Measurements from ENCODE around the gene PPM1M. TPM values are rescaled to one million over a fixed set of nuclear protein-coding genes. Genes with fewer than 3 reads are reported as not detected.

The PPM1M gene
- total RNA-seq, 1 donor from 2014 or later: 6.1 TPM

DNA sequence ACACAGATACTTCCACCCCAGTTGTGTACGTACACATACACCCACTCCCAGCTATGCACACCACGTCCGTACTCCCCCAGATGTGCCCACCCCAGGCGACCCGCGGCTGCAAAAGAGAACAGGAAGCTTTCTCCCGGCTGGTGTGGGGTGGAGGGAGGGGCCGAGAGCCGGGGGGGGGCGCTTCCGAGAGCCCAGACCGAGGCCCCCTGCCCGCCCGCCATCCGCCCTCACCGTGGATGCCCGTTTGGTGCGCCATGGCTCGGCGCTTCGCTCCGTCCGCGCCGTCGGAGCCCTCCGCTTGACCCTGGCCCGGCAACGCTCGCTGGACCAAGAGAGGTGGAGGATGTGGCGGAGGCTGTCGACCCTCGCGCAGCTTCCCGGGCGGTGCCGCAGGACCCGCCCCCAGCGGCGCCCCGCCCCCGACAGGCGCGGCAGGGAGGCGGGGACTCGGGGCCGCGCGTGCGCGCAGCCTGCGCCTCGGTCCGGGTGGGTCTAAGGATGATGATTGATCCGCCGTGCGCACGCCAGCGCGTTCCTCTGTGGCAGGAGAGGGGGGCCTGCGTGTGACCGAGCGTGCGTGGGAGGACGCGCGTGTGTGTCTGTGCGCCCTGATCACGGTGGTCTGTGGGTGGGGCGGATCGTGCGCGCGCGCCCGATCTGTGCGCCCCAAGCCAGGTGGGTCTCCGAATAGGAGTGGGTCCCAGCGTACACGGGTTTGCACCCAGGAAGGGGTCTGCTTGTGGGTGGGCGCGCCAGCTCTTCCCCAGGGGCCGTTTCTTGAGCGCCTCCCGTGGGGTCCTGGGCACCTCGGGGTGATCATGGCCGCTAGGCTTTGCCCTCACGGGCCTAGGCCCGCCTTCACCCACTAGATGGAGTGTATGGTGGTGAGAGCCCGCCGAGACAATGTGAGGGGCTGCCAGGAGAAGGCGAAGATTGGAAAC, 6.5 kb upstream of the PPM1M start, which contains the start of gene TWF2:
Gene TWF2 (minus strand): TSS at position 398 of the 941 bp plus-strand sequence. CDS start 142 bp downstream, at position 256.
- Mint-ChIP-seq H3K36me3 (ENCODE audit: insufficient read depth) (no peaks in the 10 kb centered on the region), H3K4me3 (ENCODE audit: low read depth) (peak within 1 kb of the TSS; percentile 95), H3K27ac (peak within 1 kb of the TSS; percentile 89), H3K9me3 (ENCODE audit: low read depth) (no peaks in the 10 kb centered on the region), H3K4me1 (ENCODE audit: low read depth) (peaks cover 17% of the 10 kb centered on the region), H3K27me3 (peaks cover 11% of the 10 kb centered on the region)
- DNase-seq (ENCODE audit: low spot score, unreplicated experiment): peak; percentile 76
- TF ChIP-seq, protein P1, sequence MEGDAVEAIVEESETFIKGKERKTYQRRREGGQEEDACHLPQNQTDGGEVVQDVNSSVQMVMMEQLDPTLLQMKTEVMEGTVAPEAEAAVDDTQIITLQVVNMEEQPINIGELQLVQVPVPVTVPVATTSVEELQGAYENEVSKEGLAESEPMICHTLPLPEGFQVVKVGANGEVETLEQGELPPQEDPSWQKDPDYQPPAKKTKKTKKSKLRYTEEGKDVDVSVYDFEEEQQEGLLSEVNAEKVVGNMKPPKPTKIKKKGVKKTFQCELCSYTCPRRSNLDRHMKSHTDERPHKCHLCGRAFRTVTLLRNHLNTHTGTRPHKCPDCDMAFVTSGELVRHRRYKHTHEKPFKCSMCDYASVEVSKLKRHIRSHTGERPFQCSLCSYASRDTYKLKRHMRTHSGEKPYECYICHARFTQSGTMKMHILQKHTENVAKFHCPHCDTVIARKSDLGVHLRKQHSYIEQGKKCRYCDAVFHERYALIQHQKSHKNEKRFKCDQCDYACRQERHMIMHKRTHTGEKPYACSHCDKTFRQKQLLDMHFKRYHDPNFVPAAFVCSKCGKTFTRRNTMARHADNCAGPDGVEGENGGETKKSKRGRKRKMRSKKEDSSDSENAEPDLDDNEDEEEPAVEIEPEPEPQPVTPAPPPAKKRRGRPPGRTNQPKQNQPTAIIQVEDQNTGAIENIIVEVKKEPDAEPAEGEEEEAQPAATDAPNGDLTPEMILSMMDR (IDR thresholded peaks at IDR 0.05; ENCODE audit: unreplicated experiment): peak; percentile 47

GRCh38 chr3:52240059-52240885, 5.3 kb upstream of the PPM1M start:
- H3K27ac Mint-ChIP-seq: no peak overlapping the region
- H3K9me3 Mint-ChIP-seq (ENCODE audit: low read depth): no peaks in the 10 kb centered on the region
- peak overlapping the region; percentile 95 for H3K4me3 Mint-ChIP-seq (ENCODE audit: low read depth)
- peaks cover 17% of the 10 kb centered on the region for H3K4me1 Mint-ChIP-seq (ENCODE audit: low read depth)
- no peaks in the 10 kb centered on the region for H3K36me3 Mint-ChIP-seq (ENCODE audit: insufficient read depth)
- TF ChIP-seq, protein P1 (IDR thresholded peaks at IDR 0.05; ENCODE audit: unreplicated experiment): no peak
- H3K27me3 Mint-ChIP-seq: peaks cover 22% of the 10 kb centered on the region
- DNase-seq (ENCODE audit: low spot score, unreplicated experiment): no peak

GRCh38 chr3:52240886-52241370, 4.6 kb upstream of the PPM1M start:
- Mint-ChIP-seq H3K4me1 (ENCODE audit: low read depth) (peaks cover 17% of the 10 kb centered on the region), H3K9me3 (ENCODE audit: low read depth) (no peaks in the 10 kb centered on the region), H3K4me3 (ENCODE audit: low read depth) (peak overlapping the region; percentile 95), H3K27ac (no peak overlapping the region), H3K27me3 (peaks cover 23% of the 10 kb centered on the region), H3K36me3 (ENCODE audit: insufficient read depth) (no peaks in the 10 kb centered on the region)
- DNase-seq (ENCODE audit: low spot score, unreplicated experiment): no peak
- TF ChIP-seq, protein P1 (IDR thresholded peaks at IDR 0.05; ENCODE audit: unreplicated experiment): no peak

DNA sequence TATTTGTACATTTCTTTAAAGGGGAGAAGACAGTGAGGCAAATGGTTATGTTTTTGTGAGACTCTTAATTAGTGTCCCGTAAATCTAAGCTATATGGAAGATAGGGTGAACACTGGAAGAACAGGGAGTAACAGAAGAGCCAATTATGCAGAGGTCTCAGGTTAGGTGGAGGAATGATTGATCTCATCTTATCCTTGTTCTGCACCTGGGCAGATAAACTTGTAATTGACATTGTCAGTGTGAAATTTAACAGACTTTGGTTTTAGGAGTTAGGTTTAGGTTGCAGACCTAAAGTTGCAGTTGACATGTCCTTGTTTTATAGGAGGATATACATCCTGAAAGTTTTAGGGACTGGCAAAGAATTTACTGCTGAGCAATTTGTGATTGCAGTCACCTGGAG, 3.5 kb upstream of the PPM1M start:
- Mint-ChIP-seq H3K4me1 (ENCODE audit: low read depth) (peaks cover 17% of the 10 kb centered on the region), H3K27ac (no peak overlapping the region), H3K9me3 (ENCODE audit: low read depth) (no peaks in the 10 kb centered on the region), H3K4me3 (ENCODE audit: low read depth) (no peak overlapping the region), H3K36me3 (ENCODE audit: insufficient read depth) (no peaks in the 10 kb centered on the region), H3K27me3 (peaks cover 34% of the 10 kb centered on the region)
- DNase-seq (ENCODE audit: low spot score, unreplicated experiment): no peak
- TF ChIP-seq, protein P1 (IDR thresholded peaks at IDR 0.05; ENCODE audit: unreplicated experiment): no peak
